ENCODE data around the gene PALM.

The PALM gene

GRCh38 chr19:757811-758668 is 49.3 kb downstream of the PALM start:
- DNase-seq (ENCODE audit: low read depth), result no peak
- no peak for TF ChIP-seq CTCF (IDR thresholded peaks at IDR 0.05; ENCODE audit: low read length, missing control alignments)
- H3K4me3 ChIP-seq (replicated peaks; ENCODE audit: low read depth, low read length), result no peak overlapping the region

- DNase-seq (ENCODE audit: low read depth), result no peak
- no peak for TF ChIP-seq CTCF (IDR thresholded peaks at IDR 0.05; ENCODE audit: low read length, missing control alignments)
- no peak overlapping the region for H3K4me3 ChIP-seq (replicated peaks; ENCODE audit: low read depth, low read length)
These were observed 54.4 kb downstream of the PALM start for GRCh38 chr19:763181-763580.

- DNase-seq (ENCODE audit: low read depth), result no peak
- no peak overlapping the region for H3K4me3 ChIP-seq (replicated peaks; ENCODE audit: low read depth, low read length)
- no peak for TF ChIP-seq CTCF (IDR thresholded peaks at IDR 0.05; ENCODE audit: low read length, missing control alignments)
These were observed 55.1 kb downstream of the PALM start for GRCh38 chr19:763869-764268.

GRCh38 chr19:764301-764700 is 55.6 kb downstream of the PALM start:
- no peak overlapping the region for H3K4me3 ChIP-seq (replicated peaks; ENCODE audit: low read depth, low read length)
- DNase-seq (ENCODE audit: low read depth), result no peak
- TF ChIP-seq CTCF (IDR thresholded peaks at IDR 0.05; ENCODE audit: low read length, missing control alignments), result no peak

- no peak for TF ChIP-seq CTCF (IDR thresholded peaks at IDR 0.05; ENCODE audit: low read length, missing control alignments)
- no peak for DNase-seq (ENCODE audit: low read depth)
- H3K4me3 ChIP-seq (replicated peaks; ENCODE audit: low read depth, low read length), result no peak overlapping the region
These were observed 56.5 kb downstream of the PALM start for GRCh38 chr19:765179-765738.

- DNase-seq (ENCODE audit: low read depth), result peak; percentile 79
- TF ChIP-seq CTCF (IDR thresholded peaks at IDR 0.05; ENCODE audit: low read length, missing control alignments), result no peak
These were observed 59.7 kb downstream of the PALM start for GRCh38 chr19:768424-768823.

More at GRCh38 chr19:768424-768823, 59.7 kb downstream of the PALM start:
- no peak overlapping the region for H3K4me3 ChIP-seq (replicated peaks; ENCODE audit: low read depth, low read length)

Data from fibroblast of pulmonary artery (primary cell).